ENCODE data around the gene PLK5. TPM values are rescaled to one million over a fixed set of nuclear protein-coding genes. Genes with fewer than 3 reads are reported as not detected.

The PLK5 gene
- total and polyA plus RNA-seq, 2 of the 4 experiments (the other 2 are of a cell fraction), result not detected

- Histone ChIP-seq H3K9me3 (ENCODE audit: control insufficient read depth, insufficient read depth, low read length) (no peaks in the 10 kb centered on the region), H2BK5ac (ENCODE audit: low read depth, low read length, poor library complexity, severe bottlenecking) (no peak overlapping the region), H2BK15ac (ENCODE audit: low read depth, low read length) (no peak overlapping the region), H3K36me3 (ENCODE audit: control insufficient read depth, insufficient read depth, low read length) (no peaks in the 10 kb centered on the region), H3K9me1 (ENCODE audit: insufficient read depth, low read length) (no peaks in the 10 kb centered on the region), H3K4me2 (ENCODE audit: low read depth, low read length) (no peak overlapping the region), H3K4me3 (ENCODE audit: insufficient read depth, low read depth, low read length) (no peak overlapping the region), H3K56ac (ENCODE audit: extremely low read depth, insufficient read depth, low read length) (no peak overlapping the region), H3K79me1 (ENCODE audit: low read depth in 1 of 2, low read length in 2 of 2) (no peaks in the 10 kb centered on the region), H3K14ac (replicated peaks; ENCODE audit: low read depth, low read length) (no peak overlapping the region), H3K23ac (ENCODE audit: low read depth, low read length) (no peak overlapping the region), H2AFZ (replicated peaks; ENCODE audit: low read length, poor library complexity) (no peak overlapping the region), H4K5ac (ENCODE audit: low read depth, low read length) (no peak overlapping the region), H4K91ac (ENCODE audit: insufficient read depth, low read depth, low read length) (no peak overlapping the region), H2AK5ac (ENCODE audit: low read depth, low read length) (no peak overlapping the region), H3K18ac (ENCODE audit: low read depth, low read length) (no peak overlapping the region), H2BK120ac (ENCODE audit: low read depth, low read length) (no peak overlapping the region), H3K27me3 (ENCODE audit: control insufficient read depth, insufficient read depth, low read length) (peaks cover 13% of the 10 kb centered on the region; the same call in 1 of the 2 replicates), H2BK20ac (ENCODE audit: low read depth, low read length) (no peak overlapping the region), H3K4me1 (ENCODE audit: control insufficient read depth, insufficient read depth, low read length) (peaks cover 9% of the 10 kb centered on the region), H2AK9ac (replicated peaks; ENCODE audit: low read depth, low read length, poor library complexity) (no peak overlapping the region), H3K4ac (ENCODE audit: low read depth, low read length) (no peak overlapping the region), H4K20me1 (ENCODE audit: insufficient read depth, low read length) (peaks cover 3% of the 10 kb centered on the region; the same call in 1 of the 2 replicates), H4K8ac (ENCODE audit: low read depth in 2 of 2, low read length in 2 of 2) (no peak overlapping the region), H3K9ac (ENCODE audit: low read depth, low read length) (no peak overlapping the region), H3K27ac (ENCODE audit: insufficient read depth, low read length) (no peak overlapping the region)
- no peak for TF ChIP-seq MAZ (IDR thresholded peaks at IDR 0.05; ENCODE audit: borderline replicate concordance, low read depth, low read length)
- no peak for TF ChIP-seq RFX5 (IDR thresholded peaks at IDR 0.05; ENCODE audit: low read depth, low read length)
- TF ChIP-seq NFE2L2 (IDR thresholded peaks at IDR 0.05; ENCODE audit: low read depth, low read length), result no peak
- ChIA-PET POLR2A (ENCODE audit: unreplicated experiment) (no interaction called here), CTCF (no interaction called here)
- ATAC-seq (ENCODE audit: low read depth), result no peak
- 62% methylated on average over 11 of the region's 15 CpGs; no CpG with 5 or more reads in 1 of the 2 experiments for WGBS, 2 experiments (ENCODE audit: extremely low coverage in 2 of 2, insufficient read length in 1 of 2)
- no TSS peak for BruUV-seq (replicated peaks)
- intact Hi-C loops (cut with micrococcal nuclease), result no loop called here
- in situ Hi-C loops (cut with MboI; ENCODE audit: low sequenced_read_pairs), result no loop called here
- no peak for DNase-seq
- dilution Hi-C loops (cut with HindIII; ENCODE audit: low sequenced_read_pairs, unreplicated experiment), result no loop called here
Observed at GRCh38 chr19:1494115-1494815, 29.6 kb upstream of the PLK5 start.

Data from IMR-90 (cell line).